NCI-H345 treated with DMSO at 0.1 percent for 48 hours (cell line): ENCODE results near the gene SRP9.
"Not testable (repeated sequence)": the region's sequence is repeated elsewhere in the genome, so short reads cannot be mapped to it uniquely, and the experiment has no call there.

ENCODE experiments used
- DNase-seq: peaks from one replicate; lab custom pipeline; 2025; ENCODE audit not compliant: unreplicated experiment; lab: John Stamatoyannopoulos, UW

SRP9 gene

GRCh38 chr1:225814381-225814780 lies 36.8 kb downstream of the SRP9 start:
- DNase-seq: no peak

DNA sequence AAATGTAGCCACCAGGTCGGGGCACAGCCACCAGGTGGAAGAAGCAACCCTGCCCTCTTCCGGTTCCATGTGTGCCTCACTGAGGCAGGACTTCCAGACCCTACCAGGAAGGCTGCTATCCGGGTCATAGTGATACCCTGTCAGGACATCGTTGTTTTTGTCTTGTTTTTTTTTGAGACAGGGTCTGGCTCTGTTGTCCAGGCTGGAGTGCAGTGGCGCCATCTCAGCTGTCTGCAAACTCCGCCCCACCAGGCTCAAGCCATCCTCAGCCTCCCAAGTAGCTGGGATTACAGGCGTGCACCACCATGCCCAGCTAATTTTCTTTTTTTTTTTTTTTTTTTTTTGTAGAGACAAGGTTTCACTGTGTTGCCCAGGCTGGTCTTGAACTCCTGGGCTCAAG lies 37.5 kb downstream of the SRP9 start:
- not testable (repeated sequence) for DNase-seq

- DNase-seq: no peak
Observed at GRCh38 chr1:225815526-225816178, 38.0 kb downstream of the SRP9 start.

GRCh38 chr1:225816643-225817538 lies 39.3 kb downstream of the SRP9 start:
- no peak for DNase-seq

DNA sequence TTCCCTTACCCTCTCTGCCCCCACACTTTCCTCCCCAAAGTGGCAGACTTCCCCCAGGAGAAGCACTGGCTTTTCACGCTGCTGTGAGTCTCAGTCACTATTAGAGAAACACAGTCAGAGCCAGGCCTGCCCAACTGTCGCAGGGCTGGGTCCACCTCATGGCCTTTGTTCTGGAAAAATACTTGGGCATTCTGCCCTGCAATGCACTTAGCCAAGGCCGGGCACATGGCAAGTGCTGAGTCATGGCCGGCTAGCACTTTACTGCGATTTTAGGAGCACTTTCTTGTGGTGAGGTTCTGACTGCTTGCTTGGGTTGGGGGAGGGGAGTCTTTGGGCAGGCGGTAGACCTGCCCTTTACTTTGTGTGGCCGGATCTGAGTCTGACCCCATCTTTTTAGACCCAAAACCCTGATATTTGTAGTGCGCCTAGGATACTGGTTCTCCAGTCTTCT lies 40.0 kb downstream of the SRP9 start:
- DNase-seq: no peak

GRCh38 chr1:225818229-225818628 lies 40.6 kb downstream of the SRP9 start:
- no peak for DNase-seq

DNA sequence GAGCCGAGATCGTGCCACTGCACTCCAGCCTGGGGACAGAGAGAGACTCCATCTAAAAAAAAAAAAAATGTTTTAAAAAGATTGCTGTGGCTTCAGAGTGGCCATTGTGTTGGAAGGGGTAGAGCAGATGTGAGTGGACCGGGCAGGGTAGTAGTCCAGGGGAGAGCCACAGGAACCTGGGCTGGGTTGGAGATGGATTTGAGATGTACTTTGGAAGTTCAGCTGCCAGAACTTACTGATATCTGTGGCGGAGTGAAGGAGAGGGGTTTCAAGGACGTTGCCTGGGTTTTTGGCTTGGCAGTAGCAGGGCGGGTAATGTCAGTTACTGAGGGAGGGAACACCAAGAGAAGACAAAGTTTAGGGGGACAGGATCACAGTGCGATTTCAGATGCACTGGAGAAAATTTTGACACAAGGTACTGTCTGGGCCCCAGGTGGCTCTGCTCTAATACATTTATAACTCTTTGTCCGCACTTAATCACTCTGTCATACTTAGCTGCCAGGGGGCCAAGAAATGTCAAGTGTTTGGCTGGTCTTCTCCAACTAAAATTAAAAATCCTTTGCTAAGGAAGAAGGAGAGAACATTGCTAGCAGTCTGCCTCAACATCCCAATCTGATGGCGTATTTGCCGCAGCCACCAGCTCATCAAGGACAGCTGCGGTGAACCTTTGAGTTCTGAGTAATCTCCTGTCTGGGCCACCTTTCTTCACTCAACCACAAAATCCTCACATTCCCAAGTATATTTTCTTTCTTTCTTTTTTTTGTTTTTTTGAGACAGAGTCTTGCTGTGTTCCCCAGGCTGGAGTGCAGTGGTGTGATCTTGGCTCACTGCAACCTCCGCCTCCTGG lies 41.9 kb downstream of the SRP9 start:
- no peak for DNase-seq

DNA sequence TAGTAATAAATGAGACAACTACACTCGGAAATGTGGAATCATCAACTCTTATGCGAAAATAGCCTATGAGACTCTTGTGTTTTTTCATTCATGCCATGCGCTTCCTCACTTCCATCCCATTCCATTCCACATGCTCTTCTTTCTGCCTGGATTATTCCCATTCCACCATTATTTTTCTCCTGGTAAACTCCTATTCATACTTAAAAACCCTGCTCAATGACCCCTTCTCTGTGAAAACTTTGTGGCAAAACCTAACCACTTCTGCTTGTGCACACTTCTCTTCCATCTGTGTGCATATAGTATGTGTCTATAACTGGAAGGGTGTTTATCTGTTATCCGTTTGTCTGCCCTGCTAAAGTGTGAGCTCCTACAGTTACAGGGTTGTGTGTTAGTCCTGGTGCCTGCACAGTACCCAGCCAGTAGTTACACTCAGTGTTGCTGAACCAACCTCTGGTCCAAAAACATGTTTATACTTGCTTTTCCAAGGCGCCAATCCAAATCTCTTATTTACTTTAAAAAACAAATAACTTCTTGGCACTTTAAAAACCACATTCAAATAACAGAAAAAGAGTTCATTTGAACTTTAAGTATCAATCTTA lies 43.0 kb downstream of the SRP9 start:
- no peak for DNase-seq

DNA sequence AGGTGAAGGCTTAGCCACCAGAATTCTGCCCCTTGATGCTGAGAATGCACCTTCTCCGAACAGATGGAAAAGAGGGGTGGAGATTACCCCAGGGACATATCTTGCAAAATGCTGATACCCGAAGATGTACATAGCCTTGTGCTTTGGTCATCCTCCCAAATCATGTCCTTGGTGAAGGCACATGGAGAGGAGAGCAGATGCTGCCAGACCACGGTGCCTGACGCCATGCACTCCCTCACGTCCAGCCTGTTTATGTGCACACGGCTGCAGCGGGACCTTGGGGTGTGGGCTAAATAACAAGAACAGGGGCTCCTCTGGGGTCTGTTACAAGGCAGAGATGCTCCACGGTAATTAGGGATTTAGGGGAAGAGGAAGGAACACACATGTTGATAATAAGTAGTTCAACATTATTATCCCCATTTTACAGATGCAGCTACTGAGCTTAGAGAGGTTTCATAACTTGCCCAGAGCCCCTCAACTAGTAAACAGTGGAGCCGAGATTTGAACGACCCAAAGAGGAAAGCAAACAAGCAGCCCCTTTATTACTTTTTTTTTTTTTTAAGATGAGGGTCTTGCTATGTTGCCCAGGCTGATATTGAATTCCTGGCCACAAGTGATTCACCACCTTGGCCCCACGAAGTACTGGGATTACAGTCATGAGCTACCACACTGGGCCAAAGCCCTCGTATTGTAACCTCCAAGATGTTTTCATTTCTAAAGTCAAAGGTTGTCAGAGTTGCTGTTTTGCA lies 45.2 kb downstream of the SRP9 start:
- no peak for DNase-seq

GRCh38 chr1:225823811-225824261 lies 46.2 kb downstream of the SRP9 start:
- no peak for DNase-seq

DNA sequence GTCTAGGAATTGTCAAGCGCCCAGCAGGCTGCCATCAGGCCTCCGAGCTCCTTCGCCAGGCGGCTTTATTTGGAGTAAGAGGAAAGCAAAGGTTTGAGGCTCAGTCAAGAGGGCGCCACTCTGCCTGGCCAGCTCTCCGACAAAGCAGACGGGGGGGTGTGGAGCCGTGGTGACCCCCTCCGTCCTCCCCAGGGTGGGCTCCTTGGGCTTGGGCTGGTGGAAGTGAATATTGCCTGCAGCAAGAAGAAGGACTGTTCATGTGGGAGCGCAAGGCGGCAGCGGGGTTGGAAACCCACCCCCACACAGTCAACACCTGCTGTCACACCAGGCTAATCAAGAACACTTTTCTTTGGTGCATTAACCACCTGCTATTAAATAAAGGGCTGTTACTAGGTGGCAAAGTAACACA lies 46.9 kb downstream of the SRP9 start:
- peak; percentile 78 for DNase-seq

DNA sequence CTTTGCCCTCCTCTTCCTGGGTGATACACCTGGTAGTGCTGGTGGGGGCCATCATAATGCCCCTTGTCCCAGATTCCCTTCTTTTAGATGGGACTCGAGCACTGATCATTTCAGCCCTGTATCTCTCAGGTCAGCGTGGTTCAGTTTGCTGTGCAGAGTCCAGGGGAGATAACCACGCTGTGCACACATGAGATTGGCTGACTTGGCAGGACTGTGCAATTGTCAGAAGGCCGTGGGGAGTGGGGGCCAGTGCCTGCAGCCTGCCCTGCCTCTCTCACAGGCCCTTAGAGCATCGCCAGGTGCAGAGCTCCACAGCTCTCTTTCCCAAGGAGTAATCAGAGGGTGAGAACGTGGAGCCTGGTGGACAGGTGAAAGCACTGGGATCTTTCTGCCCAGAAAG lies 47.5 kb downstream of the SRP9 start:
- peak; percentile 66 for DNase-seq

GRCh38 chr1:225825607-225826007 lies 48.0 kb downstream of the SRP9 start:
- no peak for DNase-seq

- no peak for DNase-seq
Observed at GRCh38 chr1:225827076-225827475, 49.5 kb downstream of the SRP9 start.

DNA sequence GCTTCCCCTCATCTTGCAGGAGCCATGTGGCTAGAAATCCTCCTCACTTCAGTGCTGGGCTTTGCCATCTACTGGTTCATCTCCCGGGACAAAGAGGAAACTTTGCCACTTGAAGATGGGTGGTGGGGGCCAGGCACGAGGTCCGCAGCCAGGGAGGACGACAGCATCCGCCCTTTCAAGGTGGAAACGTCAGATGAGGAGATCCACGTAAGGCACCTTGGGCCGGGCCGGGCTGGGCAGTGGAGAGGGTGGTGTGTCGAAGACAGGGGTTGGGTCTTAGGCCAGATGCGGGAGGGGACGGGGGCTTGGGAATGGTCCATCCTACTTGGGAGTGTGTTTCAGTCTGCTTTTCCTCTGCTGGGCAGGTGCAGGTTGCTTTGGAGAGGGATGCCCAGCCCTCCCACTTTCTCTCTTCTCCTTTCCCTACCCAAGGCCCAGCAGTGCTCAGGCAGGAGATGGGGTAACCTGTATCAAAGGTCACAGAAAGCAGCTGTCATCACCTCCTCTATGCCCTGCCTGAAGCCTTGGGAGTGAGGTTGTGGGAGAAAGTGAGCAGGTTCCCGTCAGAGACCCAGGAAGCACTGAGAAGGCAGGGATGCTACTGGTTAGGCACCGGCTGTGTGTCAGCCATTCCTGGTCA lies 51.2 kb downstream of the SRP9 start:
- no peak for DNase-seq

DNA sequence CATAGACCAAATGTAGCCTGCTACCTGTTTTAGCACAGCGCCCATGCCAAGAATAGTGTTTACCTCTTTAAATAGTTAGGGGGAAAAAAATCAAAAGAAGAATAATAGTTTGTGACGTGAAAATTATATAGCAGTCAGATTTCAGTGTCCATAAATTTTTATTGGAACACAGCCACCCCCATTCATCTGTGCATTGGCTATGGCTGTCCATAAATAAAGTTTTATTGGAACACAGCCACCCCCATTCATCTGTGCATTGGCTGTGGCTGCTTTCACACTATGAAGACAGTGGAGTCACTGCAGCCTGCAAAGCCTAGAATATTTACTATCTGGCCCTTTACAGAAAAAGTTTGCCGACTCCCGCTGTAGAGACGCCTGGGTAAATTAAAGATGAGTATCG lies 53.2 kb downstream of the SRP9 start:
- DNase-seq: no peak

GRCh38 chr1:225834417-225835329 lies 57.0 kb downstream of the SRP9 start:
- DNase-seq: no peak

DNA sequence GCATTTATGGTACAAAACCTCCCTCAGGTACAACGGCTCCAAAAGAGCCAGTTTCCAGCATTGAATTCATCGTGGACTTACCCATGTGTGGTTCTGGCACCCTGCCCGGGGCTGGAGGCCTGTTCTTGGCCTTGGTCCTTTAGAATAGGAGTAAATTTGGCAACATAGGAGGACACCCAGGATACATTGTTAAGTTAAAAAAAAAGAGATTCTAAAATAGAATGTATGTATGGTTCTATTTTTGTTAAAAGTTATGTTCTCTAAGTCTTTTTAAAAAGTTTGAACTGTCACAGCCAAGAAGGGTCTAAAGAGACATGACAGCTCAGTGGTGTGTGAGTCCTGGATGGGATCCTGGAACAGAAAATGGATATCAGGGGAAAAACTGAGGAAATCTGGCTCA lies 58.2 kb downstream of the SRP9 start:
- DNase-seq: no peak

DNA sequence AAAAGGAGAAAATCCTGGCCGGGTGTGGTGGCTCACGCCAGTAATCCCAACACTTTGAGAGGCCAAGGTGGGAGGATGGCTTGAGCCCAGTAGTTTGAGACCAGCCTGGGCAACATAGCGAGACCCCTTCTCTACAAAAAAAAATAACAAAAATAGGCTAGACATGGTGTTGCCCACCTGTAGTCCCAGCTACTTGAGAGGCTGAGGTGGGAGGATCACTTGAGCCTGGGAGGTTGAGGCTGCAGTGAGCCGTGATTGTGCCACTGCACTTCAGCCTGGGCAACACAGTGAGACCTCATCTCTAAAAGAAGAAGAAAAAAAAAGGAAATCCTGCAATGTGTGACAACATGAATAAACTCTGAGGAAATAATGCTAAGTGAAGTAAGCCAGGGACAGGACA lies 58.7 kb downstream of the SRP9 start:
- not testable (repeated sequence) for DNase-seq
